H1 (cell line): ENCODE results near the gene RALA. TPM values are rescaled to one million over a fixed set of nuclear protein-coding genes. Genes with fewer than 3 reads are reported as not detected.

ENCODE experiments used
- CTCF ChIA-PET: fragments of 300-600 bp; sonication (Branson Sonifier 250); formaldehyde crosslinking; loops from one replicate; lab custom pipeline; 2021; ENCODE audit not compliant: partially characterized antibody; lab: Charles Lee
- POLR2A ChIA-PET: fragments of 300-600 bp; sonication (Branson Sonifier 250); formaldehyde crosslinking; loops from one replicate; lab custom pipeline; 2021; ENCODE audit warnings: inconsistent platforms; ENCODE audit not compliant: partially characterized antibody; lab: Charles Lee
- DNase-seq, 2 experiments: peaks; one replicate each; pipeline versions ENCODE4 v3.0.0 to v3.0.0-alpha.2; 2010 to 2022; ENCODE audit warnings: low spot score in 2 of 2, low read depth in 1 of 2, mixed read lengths in 1 of 2
- FAIRE-seq: peaks from 2 replicates; lab custom pipeline; 2011; peaks lifted over from hg19 to GRCh38; lab: Jason Lieb, UNC
- H2AFZ ChIP-seq: 2 replicates; pipeline ENCODE4 v1.8.1; 2012; ENCODE audit warnings: low read length, inconsistent platforms
- H2AK5ac ChIP-seq: 2 replicates; pipeline ENCODE4 v1.6.1; 2013; ENCODE audit warnings: low read depth, low read length
- H2BK120ac ChIP-seq: replicated peaks from 2 replicates; pipeline ENCODE3; 2013; ENCODE audit warnings: low read depth, low read length, inconsistent platforms
- H2BK12ac ChIP-seq: 2 replicates; pipeline ENCODE4 v1.6.1; 2013; ENCODE audit warnings: low read depth, low read length
- H2BK15ac ChIP-seq: 2 replicates; pipeline ENCODE4 v1.6.1; 2013; ENCODE audit warnings: low read length
- H2BK20ac ChIP-seq: 2 replicates; pipeline ENCODE4 v1.6.1; 2013; ENCODE audit warnings: low read length
- H2BK5ac ChIP-seq: 2 replicates; pipeline ENCODE4 v1.6.1; 2013; ENCODE audit warnings: low read depth, low read length
- H3K14ac ChIP-seq: 2 replicates; pipeline ENCODE4 v1.6.1; 2013; ENCODE audit warnings: inconsistent platforms; ENCODE audit not compliant: insufficient read length
- H3K18ac ChIP-seq: 2 replicates; pipeline ENCODE4 v1.6.1; 2013; ENCODE audit warnings: low read length; ENCODE audit errors: extremely low read depth
- H3K23ac ChIP-seq: 2 replicates; pipeline ENCODE4 v1.6.1; 2013; ENCODE audit warnings: inconsistent platforms; ENCODE audit not compliant: insufficient read length
- H3K23me2 ChIP-seq: 2 replicates; pipeline ENCODE4 v1.6.1; 2013; ENCODE audit warnings: low read depth, low read length
- H3K27ac ChIP-seq: 2 replicates; pipeline ENCODE4 v1.6.1; 2011; ENCODE audit warnings: low read depth, low read length, inconsistent platforms
- H3K27me3 ChIP-seq, 4 experiments: replicated peaks in 1 of 4; 1 replicate in 1 of 4; 2 replicates in 3 of 4; pipeline versions ENCODE4 v1.6.1 to v1.8.1; 2011 to 2013; ENCODE audit warnings: low read length in 3 of 4, mild to moderate bottlenecking in 3 of 4, inconsistent platforms in 2 of 4, mixed read lengths in 2 of 4, moderate library complexity in 1 of 4; ENCODE audit not compliant: control insufficient read depth in 3 of 4, insufficient read depth in 3 of 4; ENCODE audit errors: extremely low read depth in 1 of 4
- H3K36me3 ChIP-seq, 4 experiments: 2 replicates each; pipeline versions ENCODE4 v1.6.1 to v1.8.1; 2011 to 2013; ENCODE audit warnings: mild to moderate bottlenecking in 4 of 4, low read length in 3 of 4, moderate library complexity in 2 of 4, control low read depth in 1 of 4, inconsistent platforms in 1 of 4; ENCODE audit not compliant: insufficient read depth in 4 of 4, control insufficient read depth in 2 of 4
- H3K4ac ChIP-seq: replicated peaks from 2 replicates; pipeline ENCODE3; 2013; ENCODE audit warnings: low read length, low read depth, mixed read lengths, inconsistent platforms; ENCODE audit not compliant: insufficient read length
- H3K4me1 ChIP-seq, 4 experiments: replicated peaks in 1 of 4; 1 replicate in 1 of 4; 2 replicates in 3 of 4; pipeline versions ENCODE4 v1.6.1 to v1.8.1; 2011 to 2013; ENCODE audit warnings: low read length in 3 of 4, inconsistent platforms in 2 of 4, mixed read lengths in 1 of 4; ENCODE audit not compliant: insufficient read depth in 4 of 4, control insufficient read depth in 3 of 4
- H3K4me2 ChIP-seq, 2 experiments: 2 replicates each; pipeline versions ENCODE4 v1.6.1 to v1.8.1; 2011 to 2013; ENCODE audit warnings: low read depth in 2 of 2, low read length in 2 of 2, control low read depth in 1 of 2, inconsistent platforms in 1 of 2, mild to moderate bottlenecking in 1 of 2; ENCODE audit not compliant: insufficient read depth in 1 of 2
- H3K4me3 ChIP-seq, 4 experiments: fragments of 200-600, 300-600 bp in 1 of 4; sonication (generic), shearing (Covaris generic), sonication (Bioruptor Twin) in 1 of 4; 2 replicates each; pipeline versions ENCODE4 v1.5.1 to v1.8.1; 2011 to 2016; ENCODE audit warnings: low read length in 4 of 4, low read depth in 3 of 4, control low read depth in 2 of 4, inconsistent platforms in 2 of 4, mild to moderate bottlenecking in 2 of 4, mixed read lengths in 1 of 4, moderate library complexity in 1 of 4; ENCODE audit not compliant: insufficient read depth in 2 of 4; ENCODE audit errors: extremely low read depth in 1 of 4
- H3K56ac ChIP-seq: replicated peaks from 2 replicates; pipeline ENCODE3; 2013; ENCODE audit warnings: low read depth, mild to moderate bottlenecking, mixed read lengths, low read length, inconsistent platforms; ENCODE audit not compliant: insufficient read length
- H3K79me1 ChIP-seq: 2 replicates; pipeline ENCODE4 v1.6.1; 2013; ENCODE audit warnings: low read depth, low read length, control low read depth
- H3K79me2 ChIP-seq, 2 experiments: 2 replicates each; pipeline versions ENCODE4 v1.6.1 to v1.8.1; 2012 to 2013; ENCODE audit warnings: low read length in 2 of 2, mild to moderate bottlenecking in 2 of 2, inconsistent platforms in 1 of 2; ENCODE audit not compliant: insufficient read depth in 2 of 2, control insufficient read depth in 1 of 2
- H3K9ac ChIP-seq, 4 experiments: replicated peaks in 1 of 4; 1 replicate in 1 of 4; 2 replicates in 3 of 4; pipeline versions ENCODE4 v1.6.1 to v1.8.1; 2011 to 2013; ENCODE audit warnings: low read depth in 3 of 4, low read length in 3 of 4, control low read depth in 2 of 4, mild to moderate bottlenecking in 2 of 4, moderate library complexity in 2 of 4, inconsistent platforms in 1 of 4; ENCODE audit errors: extremely low read depth in 1 of 4
- H3K9me3 ChIP-seq, 2 experiments: 2 replicates each; pipeline versions ENCODE4 v1.6.1 to v1.8.1; 2012 to 2013; ENCODE audit warnings: mild to moderate bottlenecking in 2 of 2, moderate library complexity in 2 of 2, control low read depth in 1 of 2, inconsistent platforms in 1 of 2, low read depth in 1 of 2, low read length in 1 of 2, mixed read lengths in 1 of 2; ENCODE audit not compliant: insufficient read depth in 2 of 2
- H4K20me1 ChIP-seq, 2 experiments: replicated peaks in 1 of 2; 2 replicates each; pipeline versions ENCODE3 to v1.8.1; 2011 to 2013; ENCODE audit warnings: inconsistent platforms in 2 of 2, low read length in 2 of 2, mild to moderate bottlenecking in 1 of 2; ENCODE audit not compliant: insufficient read depth in 2 of 2, control insufficient read depth in 1 of 2
- H4K5ac ChIP-seq: 2 replicates; pipeline ENCODE4 v1.6.1; 2013; ENCODE audit warnings: low read length, low read depth, mixed read lengths, inconsistent platforms; ENCODE audit not compliant: insufficient read length
- H4K8ac ChIP-seq: 2 replicates; pipeline ENCODE4 v1.8.0; 2013; ENCODE audit warnings: mild to moderate bottlenecking, moderate library complexity, low read length, inconsistent platforms; ENCODE audit not compliant: insufficient read depth; ENCODE audit errors: extremely low read depth
- H4K91ac ChIP-seq: replicated peaks from 2 replicates; pipeline ENCODE3; 2013; ENCODE audit warnings: low read length, mixed read lengths, inconsistent platforms; ENCODE audit not compliant: insufficient read length
- ASH2L ChIP-seq: fragments of 200-600, 300-600 bp; sonication (generic); IDR thresholded peaks from one replicate; pipeline ENCODE4 v1.7.1; 2017; ENCODE audit warnings: low read length
- BRCA1 ChIP-seq: IDR thresholded peaks from 2 replicates; pipeline ENCODE4 v1.6.1; 2012; ENCODE audit warnings: low read depth, low read length, improper control_type of control experiment
- CEBPB ChIP-seq: IDR thresholded peaks from 2 replicates; pipeline ENCODE4 v1.6.1; 2012; ENCODE audit warnings: low read depth, low read length
- CHD1 ChIP-seq: IDR thresholded peaks from 2 replicates; pipeline ENCODE4 v1.6.1; 2012; ENCODE audit warnings: low read depth, low read length, improper control_type of control experiment
- FOSL1 ChIP-seq: IDR thresholded peaks from 2 replicates; pipeline ENCODE4 v1.6.1; 2011; ENCODE audit warnings: mild to moderate bottlenecking, low read depth, low read length, moderate library complexity; ENCODE audit not compliant: insufficient read depth
- HDAC2 ChIP-seq, 2 experiments: fragments of 300-600 bp in 1 of 2; sonication (generic) in 1 of 2; IDR thresholded peaks; 2 replicates each; pipeline ENCODE4 v1.6.1; 2011 to 2012; ENCODE audit warnings: low read depth in 2 of 2, low read length in 2 of 2, mild to moderate bottlenecking in 2 of 2, moderate library complexity in 2 of 2, borderline replicate concordance in 1 of 2, inconsistent platforms in 1 of 2
- JUN ChIP-seq: IDR thresholded peaks from 2 replicates; pipeline ENCODE4 v1.6.1; 2011; ENCODE audit warnings: low read depth, mild to moderate bottlenecking, improper control_type of control experiment, low read length
- NANOG ChIP-seq: IDR thresholded peaks from 2 replicates; pipeline ENCODE4 v1.6.1; 2011; ENCODE audit warnings: low read length, low read depth, mild to moderate bottlenecking, inconsistent platforms; ENCODE audit not compliant: insufficient read depth, poor library complexity, severe bottlenecking
- RFX5 ChIP-seq: IDR thresholded peaks from 2 replicates; pipeline ENCODE4 v1.6.1; 2011; ENCODE audit warnings: low read depth, low read length, improper control_type of control experiment, borderline replicate concordance
- SAP30 ChIP-seq: fragments of 300-600 bp; sonication (generic); IDR thresholded peaks from 2 replicates; pipeline ENCODE4 v1.7.1; 2012; ENCODE audit warnings: low read length, moderate library complexity, mild to moderate bottlenecking, inconsistent platforms; ENCODE audit not compliant: insufficient read depth, insufficient replicate concordance
- SP2 ChIP-seq: IDR thresholded peaks from 2 replicates; pipeline ENCODE4 v1.6.1; 2012; ENCODE audit warnings: mild to moderate bottlenecking, low read length, inconsistent platforms
- TBP ChIP-seq: IDR thresholded peaks from 2 replicates; pipeline ENCODE4 v1.6.1; 2011; ENCODE audit warnings: low read depth, low read length, improper control_type of control experiment
- USF2 ChIP-seq: IDR thresholded peaks from 2 replicates; pipeline ENCODE4 v1.6.1; 2011; ENCODE audit warnings: low read length, improper control_type of control experiment
- ZNF274 ChIP-seq: IDR thresholded peaks from 2 replicates; pipeline ENCODE4 v1.7.0; 2012; ENCODE audit warnings: low read length, borderline replicate concordance; ENCODE audit errors: extremely low read depth
- polyA plus RNA-seq, 7 experiments: library from polyadenylated mRNA; depleted of rRNA in 3 of 7; stranded (reverse) in 5 of 7; unstranded in 2 of 7; fragments of >200 nt in 5 of 7; fragments of 200-250 nt in 2 of 7; gene quantifications; 1 replicate in 5 of 7; 2 replicates in 1 of 7; 4 replicates in 1 of 7; pipeline versions ENCODE4 v1.2.1 to v1.2.3, GENCODE V29; 2011 to 2013; ENCODE audit warnings: missing spikeins in 2 of 7, mixed read lengths in 2 of 7
- total RNA-seq: library from RNA; stranded (reverse); fragmentation: NEBNext Ultra II Directional; extraction: Animal tissue kit (Norgen Biotek cat#: 25700); gene quantifications from 2 replicates; pipeline ENCODE4 v1.2.1, GENCODE V29; 2021

Gene RALA
- total and polyA plus RNA-seq, 2 of the 8 experiments (the other 6 are each of a cell fraction or from before 2014, with no cell fraction given), result 24.1 to 72.8 TPM

GRCh38 chr7:39617005-39617404 lies 6.4 kb upstream of the RALA start:
- H3K4ac ChIP-seq, result no peak overlapping the region
- FAIRE-seq (no peak), DNase-seq (no peak)
- 0 out of 2 replicates have a peak, but pooled peaks cover under 1% of the 10 kb centered on the region for H3K79me1 ChIP-seq
- no peak overlapping the region for H2BK12ac ChIP-seq
- H3K23me2 ChIP-seq, result no peaks in the 10 kb centered on the region
- no peak overlapping the region for H3K56ac ChIP-seq
- H2BK20ac ChIP-seq, result no peak overlapping the region
- no peak overlapping the region for H4K91ac ChIP-seq
- H3K4me2 ChIP-seq, result no peak overlapping the region
- no peaks in the 10 kb centered on the region for H4K20me1 ChIP-seq
- no peak overlapping the region for H4K5ac ChIP-seq
- no peak overlapping the region for H2BK5ac ChIP-seq
- H3K36me3 ChIP-seq, result peaks cover 0 to 4% (median 0%) of the 10 kb centered on the region in 4 experiments; a peak in 1 of 8 replicates
- no peak overlapping the region for H3K18ac ChIP-seq
- 0 out of 4 replicates have a peak, but pooled peaks cover 0 to 3% of the 10 kb centered on the region in 2 experiments for H3K79me2 ChIP-seq
- ChIA-PET POLR2A (interaction anchor here (1.4 to 1.5 kb wide), 2 partner anchors 9 to 11 kb away, joined by 3 to 4 read pairs; no protein-coding TSS in a partner anchor), CTCF (interaction anchor here (0.7 to 7.6 kb wide), 3 partner anchors 13 to 74 kb away, joined by 4 to 37 read pairs (median 4); no protein-coding TSS in a partner anchor)
- no peak overlapping the region for H3K14ac ChIP-seq
- H3K27ac ChIP-seq, result no peak overlapping the region
- H3K9ac ChIP-seq, result no peak overlapping the region
- no peaks in the 10 kb centered on the region for H3K27me3 ChIP-seq
- H2BK15ac ChIP-seq, result no peak overlapping the region
- H3K4me3 ChIP-seq, result no peak overlapping the region
- H4K8ac ChIP-seq, result no peak overlapping the region
- H2AK5ac ChIP-seq, result no peak overlapping the region
- H3K4me1 ChIP-seq, result peaks cover 0 to 1% (median 0%) of the 10 kb centered on the region in 4 experiments; a peak in 2 of 7 replicates
- H2BK120ac ChIP-seq, result no peak overlapping the region
- H2AFZ ChIP-seq, result no peak overlapping the region
- no peaks in the 10 kb centered on the region for H3K9me3 ChIP-seq
- no peak overlapping the region for H3K23ac ChIP-seq
- TF ChIP-seq ASH2L, result no peak
- no peak for TF ChIP-seq CHD1
- TF ChIP-seq SAP30, result no peak
- TF ChIP-seq FOSL1, result no peak
- no peak for TF ChIP-seq SP2
- TF ChIP-seq TBP, result no peak
- no peak for TF ChIP-seq CEBPB
- no peak for TF ChIP-seq USF2
- no peak for TF ChIP-seq JUN
- no peak for TF ChIP-seq HDAC2 (IDR thresholded peaks at IDR 0.05; ENCODE audit: borderline replicate concordance in 1 of 2, low read depth in 2 of 2, low read length in 2 of 2)
- no peak for TF ChIP-seq NANOG
- TF ChIP-seq ZNF274, result no peak
- TF ChIP-seq RFX5, result no peak
- TF ChIP-seq BRCA1, result no peak
